Measurements from ENCODE around the gene IKZF3. TPM values are rescaled to one million over a fixed set of nuclear protein-coding genes. Genes with fewer than 3 reads are reported as not detected.

IKZF3 gene
- total RNA-seq, 2 donors from 2014 or later, result 0.55 to 1.7 TPM

GRCh38 chr17:39823407-39824054 is 40.6 kb downstream of the IKZF3 start:
- TF ChIP-seq POLR2A (IDR thresholded peaks at IDR 0.05) (no peak), POLR2AphosphoS5 (IDR thresholded peaks at IDR 0.05) (no peak), CTCF (IDR thresholded peaks at IDR 0.05) (no peak)
- no peak for DNase-seq (ENCODE audit: low spot score)
- H3K36me3 ChIP-seq, result no peaks in the 10 kb centered on the region
- WGBS, result 90% methylated on average over 5 of the region's 5 CpGs
- H3K27me3 ChIP-seq (replicated peaks; ENCODE audit: insufficient read depth), result no peaks in the 10 kb centered on the region
- intact Hi-C loops (cut with DNase I), result no loop called here
- H3K9me3 ChIP-seq, result no peaks in the 10 kb centered on the region
- H3K4me1 ChIP-seq (replicated peaks), result no peaks in the 10 kb centered on the region
- H3K4me3 ChIP-seq, result no peak overlapping the region
- no peak overlapping the region for H3K27ac ChIP-seq

GRCh38 chr17:39822051-39822451 is 42.1 kb downstream of the IKZF3 start:
- no peaks in the 10 kb centered on the region for H3K9me3 ChIP-seq
- TF ChIP-seq CTCF (IDR thresholded peaks at IDR 0.05), result no peak
- no peak for TF ChIP-seq POLR2A (IDR thresholded peaks at IDR 0.05)
- no peak for TF ChIP-seq POLR2AphosphoS5 (IDR thresholded peaks at IDR 0.05)
- H3K27ac ChIP-seq, result no peak overlapping the region
- intact Hi-C loops (cut with DNase I), result no loop called here
- DNase-seq (ENCODE audit: low spot score), result no peak
- no peak overlapping the region for H3K4me3 ChIP-seq
- WGBS, result 91% methylated on average over 2 of the region's 2 CpGs
- no peaks in the 10 kb centered on the region for H3K4me1 ChIP-seq (replicated peaks)
- H3K36me3 ChIP-seq, result no peaks in the 10 kb centered on the region
- no peaks in the 10 kb centered on the region for H3K27me3 ChIP-seq (replicated peaks; ENCODE audit: insufficient read depth)

GRCh38 chr17:39820987-39821386 is 43.1 kb downstream of the IKZF3 start:
- Histone ChIP-seq H3K4me3 (no peak overlapping the region), H3K27me3 (replicated peaks; ENCODE audit: insufficient read depth) (no peaks in the 10 kb centered on the region), H3K36me3 (no peaks in the 10 kb centered on the region), H3K9me3 (no peaks in the 10 kb centered on the region), H3K27ac (no peak overlapping the region), H3K4me1 (replicated peaks) (no peaks in the 10 kb centered on the region)
- intact Hi-C loops (cut with DNase I), result no loop called here
- no peak for DNase-seq (ENCODE audit: low spot score)
- WGBS, result 95% methylated on average over 2 of the region's 2 CpGs
- TF ChIP-seq POLR2A (IDR thresholded peaks at IDR 0.05) (no peak), CTCF (IDR thresholded peaks at IDR 0.05) (no peak), POLR2AphosphoS5 (IDR thresholded peaks at IDR 0.05) (no peak)

DNA sequence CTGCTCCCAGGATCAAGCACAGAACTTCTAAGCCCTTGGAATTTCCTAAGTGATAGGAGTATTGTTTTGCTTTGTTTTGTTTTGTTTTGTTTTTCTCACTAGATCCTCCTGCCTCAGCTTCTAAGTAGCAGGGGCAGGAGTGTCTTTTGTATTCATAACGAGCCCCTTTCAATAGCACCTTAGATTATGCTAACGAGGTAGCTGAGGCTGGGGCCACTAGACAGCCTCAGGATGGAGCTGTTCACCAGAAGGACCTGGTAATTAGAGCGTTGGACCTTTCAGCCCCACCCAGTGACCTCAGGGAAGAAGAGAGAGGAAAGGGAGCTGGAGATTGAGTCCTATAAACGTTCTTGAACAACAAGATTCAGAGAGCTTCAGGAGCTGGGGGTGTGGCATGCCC is 43.6 kb downstream of the IKZF3 start:
- Histone ChIP-seq H3K9me3 (no peaks in the 10 kb centered on the region), H3K4me3 (no peak overlapping the region), H3K4me1 (replicated peaks) (no peaks in the 10 kb centered on the region), H3K27me3 (replicated peaks; ENCODE audit: insufficient read depth) (no peaks in the 10 kb centered on the region), H3K27ac (no peak overlapping the region), H3K36me3 (no peaks in the 10 kb centered on the region)
- no peak for TF ChIP-seq POLR2AphosphoS5 (IDR thresholded peaks at IDR 0.05)
- TF ChIP-seq CTCF (IDR thresholded peaks at IDR 0.05), result no peak
- TF ChIP-seq POLR2A (IDR thresholded peaks at IDR 0.05), result no peak
- 37% methylated on average over 4 of the region's 4 CpGs for WGBS
- intact Hi-C loops (cut with DNase I), result no loop called here
- no peak for DNase-seq (ENCODE audit: low spot score)

DNA sequence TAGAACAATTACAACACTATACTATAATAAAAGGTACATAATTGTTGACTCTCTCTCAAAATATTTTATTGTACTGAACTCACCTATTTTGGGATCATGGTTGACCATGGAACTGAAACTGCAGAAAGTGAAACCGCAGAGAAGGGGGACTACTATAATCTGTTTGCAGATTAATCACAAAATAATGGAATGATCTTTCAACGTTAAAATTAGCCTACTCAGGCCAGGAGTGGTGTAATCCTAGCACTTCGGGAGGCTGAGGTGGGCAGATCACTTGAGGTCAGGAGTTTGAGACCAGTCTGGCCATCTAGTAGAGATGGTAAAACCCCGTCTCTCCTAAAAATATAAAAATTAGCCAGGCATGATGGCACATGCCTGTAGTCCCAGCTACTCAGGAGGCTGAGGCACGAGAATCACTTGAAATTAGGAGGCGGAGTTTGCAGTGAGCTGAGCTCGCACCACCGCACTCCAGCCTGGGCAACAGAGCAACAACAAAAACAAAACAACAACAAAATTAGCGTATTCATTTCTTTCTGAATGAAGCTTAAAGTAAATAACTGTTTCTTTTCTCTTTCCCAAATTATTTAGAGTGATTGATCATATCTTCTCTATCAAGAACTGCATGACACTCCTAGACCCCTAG is 45.6 kb downstream of the IKZF3 start:
- Histone ChIP-seq H3K27me3 (replicated peaks; ENCODE audit: insufficient read depth) (no peaks in the 10 kb centered on the region), H3K9me3 (no peaks in the 10 kb centered on the region), H3K27ac (no peak overlapping the region), H3K4me3 (no peak overlapping the region), H3K4me1 (replicated peaks) (no peaks in the 10 kb centered on the region), H3K36me3 (no peaks in the 10 kb centered on the region)
- intact Hi-C loops (cut with DNase I), result no loop called here
- WGBS, result 77% methylated on average over 9 of the region's 9 CpGs
- no peak for DNase-seq (ENCODE audit: low spot score)
- TF ChIP-seq POLR2AphosphoS5 (IDR thresholded peaks at IDR 0.05) (no peak), CTCF (IDR thresholded peaks at IDR 0.05) (no peak), POLR2A (IDR thresholded peaks at IDR 0.05) (no peak)
